Upper lobe of left lung (tissue), 4 donors: Measurements from ENCODE around the gene HBM.

Source experiments
- CTCF ChIP-seq, 6 experiments: fragments of 450-650 bp in 4 of 6; fragments of 200-600 bp in 2 of 6; sonication (generic) in 2 of 6; IDR thresholded peaks; one replicate each; pipeline ENCODE4 v1.5.1; 2016 to 2019; ENCODE audit warnings: antibody characterized with exemption in 6 of 6
- EP300 ChIP-seq, 4 donors: sonication (generic); formaldehyde crosslinking; IDR thresholded peaks; one replicate each; pipeline ENCODE4 v1.5.1; 2017; ENCODE audit warnings: antibody characterized with exemption in 4 of 4, control low read depth in 2 of 4
- POLR2A ChIP-seq, 4 donors: fragments of 450-650 bp; IDR thresholded peaks; one replicate each; pipeline ENCODE4 v1.5.1; 2016 to 2017; ENCODE audit warnings: antibody characterized with exemption in 4 of 4, mild to moderate bottlenecking in 2 of 4
- POLR2AphosphoS5 ChIP-seq, 2 donors: sonication (generic); formaldehyde crosslinking; IDR thresholded peaks; one replicate each; pipeline ENCODE4 v1.5.1; 2017; ENCODE audit warnings: antibody characterized with exemption in 2 of 2

GRCh38 chr16:119835-120491 is 45.8 kb upstream of the HBM start:
- TF ChIP-seq POLR2A (IDR thresholded peaks at IDR 0.05) (no peak), CTCF (IDR thresholded peaks at IDR 0.05) (no peak), EP300 (IDR thresholded peaks at IDR 0.05) (no peak), POLR2AphosphoS5 (IDR thresholded peaks at IDR 0.05) (no peak)
